Effector memory CD4-positive, alpha-beta T cell (primary cell): ENCODE data around the gene NDUFS4.
"Not testable (repeated sequence)": the region's sequence is repeated elsewhere in the genome, so short reads cannot be mapped to it uniquely, and the experiment has no call there.

Source experiments
- DNase-seq, 3 donors: peaks; one replicate each; pipeline ENCODE4 v3.0.0-alpha.2; 2020
- H3K27ac ChIP-seq: 2 replicates; pipeline ENCODE4 v1.7.0; 2013; ENCODE audit warnings: mild to moderate bottlenecking, low read length, moderate library complexity; ENCODE audit not compliant: insufficient read depth, poor library complexity, severe bottlenecking
- H3K27me3 ChIP-seq: replicated peaks from 2 replicates; pipeline ENCODE4 v1.7.0; 2013; ENCODE audit warnings: mild to moderate bottlenecking, low read length; ENCODE audit not compliant: insufficient read depth, control insufficient read depth, poor library complexity, severe bottlenecking
- H3K36me3 ChIP-seq: 2 replicates; pipeline ENCODE4 v1.7.0; 2013; ENCODE audit warnings: mild to moderate bottlenecking, low read length, moderate library complexity; ENCODE audit not compliant: control insufficient read depth, insufficient read depth
- H3K4me1 ChIP-seq: 2 replicates; pipeline ENCODE4 v1.7.0; 2013; ENCODE audit warnings: low read length, mild to moderate bottlenecking; ENCODE audit not compliant: control insufficient read depth, insufficient read depth, poor library complexity, severe bottlenecking
- H3K4me3 ChIP-seq: 2 replicates; pipeline ENCODE4 v1.7.0; 2013; ENCODE audit warnings: low read length, low read depth, mild to moderate bottlenecking; ENCODE audit not compliant: insufficient read depth, poor library complexity, severe bottlenecking
- H3K9me3 ChIP-seq: 2 replicates; pipeline ENCODE4 v1.7.0; 2013; ENCODE audit warnings: mild to moderate bottlenecking, low read length, moderate library complexity; ENCODE audit not compliant: control insufficient read depth

NDUFS4 gene

GRCh38 chr5:53631251-53631650 lies 70.8 kb downstream of the NDUFS4 start:
- H3K9me3 ChIP-seq, result no peaks in the 10 kb centered on the region
- H3K4me1 ChIP-seq, result no peaks in the 10 kb centered on the region
- no peak overlapping the region for H3K27ac ChIP-seq
- no peak for DNase-seq
- peaks cover 14% of the 10 kb centered on the region for H3K36me3 ChIP-seq
- H3K4me3 ChIP-seq, result no peak overlapping the region
- H3K27me3 ChIP-seq, result no peaks in the 10 kb centered on the region

GRCh38 chr5:53642061-53642460 lies 81.6 kb downstream of the NDUFS4 start:
- no peaks in the 10 kb centered on the region for H3K27me3 ChIP-seq
- DNase-seq, result no peak
- no peaks in the 10 kb centered on the region for H3K4me1 ChIP-seq
- no peak overlapping the region for H3K27ac ChIP-seq
- H3K9me3 ChIP-seq, result no peaks in the 10 kb centered on the region
- H3K36me3 ChIP-seq, result peaks cover 11% of the 10 kb centered on the region
- no peak overlapping the region for H3K4me3 ChIP-seq

GRCh38 chr5:53643445-53643844 lies 83.0 kb downstream of the NDUFS4 start:
- peaks cover 11% of the 10 kb centered on the region for H3K36me3 ChIP-seq
- no peak for DNase-seq
- H3K4me1 ChIP-seq, result no peaks in the 10 kb centered on the region
- no peaks in the 10 kb centered on the region for H3K9me3 ChIP-seq
- H3K27me3 ChIP-seq, result no peaks in the 10 kb centered on the region
- no peak overlapping the region for H3K27ac ChIP-seq
- no peak overlapping the region for H3K4me3 ChIP-seq

GRCh38 chr5:53645078-53645477 lies 84.6 kb downstream of the NDUFS4 start:
- Histone ChIP-seq H3K27ac (no peak overlapping the region), H3K4me3 (no peak overlapping the region), H3K27me3 (no peaks in the 10 kb centered on the region), H3K9me3 (no peaks in the 10 kb centered on the region), H3K36me3 (peaks cover 11% of the 10 kb centered on the region), H3K4me1 (no peaks in the 10 kb centered on the region)
- DNase-seq, result no peak

- Histone ChIP-seq H3K27me3 (no peaks in the 10 kb centered on the region), H3K27ac (no peak overlapping the region), H3K9me3 (no peaks in the 10 kb centered on the region), H3K4me1 (no peaks in the 10 kb centered on the region), H3K4me3 (no peak overlapping the region), H3K36me3 (peaks cover 11% of the 10 kb centered on the region)
- DNase-seq, result no peak
Observed at GRCh38 chr5:53649352-53649751, 88.9 kb downstream of the NDUFS4 start.

DNA sequence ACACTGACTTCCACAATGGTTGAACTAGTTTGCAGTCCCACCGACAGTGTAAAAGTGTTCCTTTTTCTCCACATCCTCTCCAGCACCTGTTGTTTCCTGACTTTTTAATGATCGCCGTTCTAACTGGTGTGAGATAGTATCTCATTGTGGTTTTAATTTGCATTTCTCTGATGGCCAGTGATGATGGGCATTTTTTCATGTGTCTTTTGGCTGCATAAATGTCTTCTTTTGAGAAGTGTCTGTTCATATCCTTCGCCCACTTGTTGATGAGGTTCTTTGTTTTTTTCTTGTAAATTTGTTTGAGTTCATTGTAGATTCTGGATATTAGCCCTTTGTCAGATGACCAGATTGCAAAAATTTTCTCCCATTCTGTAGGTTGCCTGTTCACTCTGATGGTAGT lies 100.1 kb downstream of the NDUFS4 start:
- not testable (repeated sequence) for DNase-seq, H3K4me3 ChIP-seq, H3K27me3 ChIP-seq, H3K36me3 ChIP-seq, H3K4me1 ChIP-seq, H3K9me3 ChIP-seq, H3K27ac ChIP-seq

DNA sequence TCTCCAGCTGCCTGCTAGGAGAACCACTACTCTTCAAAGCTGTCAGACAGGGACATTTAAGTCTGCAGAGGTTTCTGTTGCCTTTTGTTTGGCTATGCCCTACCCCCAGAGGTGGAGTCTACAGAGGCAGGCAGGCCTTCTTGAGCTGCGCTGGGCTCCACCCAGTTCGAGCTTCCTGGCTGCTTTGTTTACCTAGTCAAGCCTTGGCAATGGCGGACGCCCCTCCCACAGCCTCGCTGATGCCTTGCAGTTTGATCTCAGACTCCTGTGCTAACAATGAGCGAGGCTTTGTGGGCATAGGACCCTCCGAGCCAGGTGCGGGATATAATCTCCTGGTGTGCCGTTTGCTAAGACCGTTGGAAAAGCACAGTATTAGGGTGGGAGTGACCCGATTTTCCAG lies 104.9 kb downstream of the NDUFS4 start:
- DNase-seq, H3K36me3 ChIP-seq, H3K27ac ChIP-seq, H3K27me3 ChIP-seq, H3K9me3 ChIP-seq, H3K4me1 ChIP-seq, H3K4me3 ChIP-seq: not testable (repeated sequence)

GRCh38 chr5:53667621-53668020 lies 107.2 kb downstream of the NDUFS4 start:
- no peaks in the 10 kb centered on the region for H3K36me3 ChIP-seq
- DNase-seq, result no peak
- H3K27me3 ChIP-seq, result no peaks in the 10 kb centered on the region
- no peak overlapping the region for H3K27ac ChIP-seq
- no peaks in the 10 kb centered on the region for H3K4me1 ChIP-seq
- H3K4me3 ChIP-seq, result no peak overlapping the region
- no peaks in the 10 kb centered on the region for H3K9me3 ChIP-seq

DNA sequence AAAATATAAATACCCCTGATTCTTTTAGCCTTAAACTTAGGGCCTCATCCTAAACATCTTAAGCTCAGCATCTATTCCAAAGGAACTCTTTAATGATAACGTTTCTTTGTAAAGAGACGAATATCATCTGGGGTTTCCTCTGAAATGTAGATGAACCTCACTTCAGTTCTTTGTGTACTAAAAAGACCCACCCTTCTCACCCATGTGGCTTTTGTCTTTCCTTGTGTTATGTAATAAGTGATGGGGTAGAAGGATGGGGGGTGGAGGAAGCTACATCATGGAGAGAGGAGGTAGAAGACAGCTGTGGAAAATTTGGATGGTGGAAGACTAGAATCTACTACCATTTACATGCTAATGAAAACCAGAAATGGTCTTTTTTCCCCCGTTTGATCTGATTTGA lies 111.0 kb downstream of the NDUFS4 start:
- no peak for DNase-seq
- H3K9me3 ChIP-seq, result no peaks in the 10 kb centered on the region
- H3K4me3 ChIP-seq, result no peak overlapping the region
- H3K27ac ChIP-seq, result no peak overlapping the region
- H3K27me3 ChIP-seq, result no peaks in the 10 kb centered on the region
- H3K36me3 ChIP-seq, result peaks cover 6% of the 10 kb centered on the region
- H3K4me1 ChIP-seq, result no peaks in the 10 kb centered on the region

DNA sequence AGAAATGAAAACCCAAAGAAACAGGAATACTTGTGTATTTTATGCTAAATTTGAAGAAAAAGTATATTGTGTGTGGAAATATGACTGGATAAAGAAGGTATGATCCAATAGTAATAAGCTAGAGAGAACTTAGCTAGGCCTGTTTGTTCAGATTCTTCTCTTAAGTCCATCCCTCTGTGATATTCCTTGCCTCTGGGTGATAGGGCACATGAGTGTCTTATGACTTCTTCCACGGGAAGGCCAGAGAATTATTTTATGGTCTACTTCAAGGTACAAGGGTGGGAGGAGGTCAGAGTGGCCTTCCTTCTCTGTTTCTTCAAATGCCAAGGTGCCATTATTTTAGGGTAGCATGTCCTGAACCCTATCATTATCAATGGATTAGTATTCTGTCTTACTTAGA lies 113.7 kb downstream of the NDUFS4 start:
- H3K9me3 ChIP-seq, result no peaks in the 10 kb centered on the region
- no peak for DNase-seq
- peaks cover 10% of the 10 kb centered on the region for H3K36me3 ChIP-seq
- H3K27me3 ChIP-seq, result no peaks in the 10 kb centered on the region
- H3K4me3 ChIP-seq, result no peak overlapping the region
- H3K27ac ChIP-seq, result no peak overlapping the region
- H3K4me1 ChIP-seq, result no peaks in the 10 kb centered on the region

- H3K4me3 ChIP-seq, result no peak overlapping the region
- no peaks in the 10 kb centered on the region for H3K4me1 ChIP-seq
- DNase-seq, result no peak
- peaks cover 20% of the 10 kb centered on the region for H3K36me3 ChIP-seq
- no peak overlapping the region for H3K27ac ChIP-seq
- no peaks in the 10 kb centered on the region for H3K9me3 ChIP-seq
- H3K27me3 ChIP-seq, result no peaks in the 10 kb centered on the region
Observed at GRCh38 chr5:53677632-53678031, 117.2 kb downstream of the NDUFS4 start.
